Occipital lobe (tissue), 2 donors: ENCODE results near the gene SMCHD1. TPM values are rescaled to one million over a fixed set of nuclear protein-coding genes. Genes with fewer than 3 reads are reported as not detected.
"Not testable (repeated sequence)": the region's sequence is repeated elsewhere in the genome, so short reads cannot be mapped to it uniquely, and the experiment has no call there.

ENCODE experiments used
- DNase-seq: peaks from one replicate; lab custom pipeline; 2025; lab: John Stamatoyannopoulos, UW
- total RNA-seq: library from RNA; depleted of rRNA; stranded (reverse); fragments of >200 nt; gene quantifications from one replicate; pipeline ENCODE4 v1.2.3, GENCODE V29; 2014

The SMCHD1 gene
- total RNA-seq, 1 donor from 2014 or later, result 199 TPM

GRCh38 chr18:2814928-2815327 is 159.4 kb downstream of the SMCHD1 start:
- DNase-seq, result no peak

GRCh38 chr18:2818281-2818680 is 162.8 kb downstream of the SMCHD1 start:
- no peak for DNase-seq

- no peak for DNase-seq
Observed at GRCh38 chr18:2821695-2822094, 166.2 kb downstream of the SMCHD1 start.

GRCh38 chr18:2822213-2822921 is 166.8 kb downstream of the SMCHD1 start:
- DNase-seq, result no peak

DNA sequence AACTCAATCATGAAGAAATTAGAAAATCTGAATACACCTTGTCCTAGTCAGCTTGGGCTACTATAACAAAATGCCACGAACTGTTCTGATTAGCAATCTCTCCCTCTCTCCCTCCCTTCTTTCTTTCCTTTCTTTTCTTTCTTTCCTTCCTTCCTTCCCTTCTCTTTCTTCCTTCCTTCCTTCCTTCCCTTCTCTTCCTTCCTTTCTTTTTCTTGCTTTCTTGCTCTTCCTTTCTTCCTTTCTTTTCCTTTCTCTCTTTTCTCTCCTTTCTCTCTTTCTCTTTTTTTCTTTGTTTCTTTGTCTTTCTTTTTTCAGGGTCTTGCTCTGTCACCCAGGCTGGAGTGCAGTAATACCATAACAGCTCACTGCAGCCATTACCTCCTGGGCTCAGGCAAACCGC is 167.7 kb downstream of the SMCHD1 start:
- no peak for DNase-seq

GRCh38 chr18:2823966-2824365 is 168.4 kb downstream of the SMCHD1 start:
- DNase-seq, result no peak

DNA sequence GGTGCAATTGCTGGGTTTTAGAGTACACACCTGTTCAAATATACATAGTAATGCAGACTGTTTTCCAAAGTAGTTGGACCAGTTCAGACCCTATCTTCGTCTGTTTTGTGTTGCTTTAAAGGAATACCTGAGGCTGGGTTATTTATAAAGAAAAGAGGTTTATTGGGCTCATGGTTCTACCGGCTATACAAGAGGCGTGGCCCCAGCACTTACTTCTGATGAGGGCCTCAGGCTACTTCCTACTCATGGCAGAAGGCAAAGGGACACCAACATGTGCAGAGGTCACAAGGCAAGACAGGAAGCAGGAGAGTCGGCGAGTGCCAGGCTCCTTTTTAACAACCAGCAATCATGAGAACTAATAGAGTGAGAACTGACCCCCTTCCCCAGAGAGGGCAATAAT is 169.3 kb downstream of the SMCHD1 start:
- DNase-seq, result no peak

GRCh38 chr18:2825613-2826175 is 170.2 kb downstream of the SMCHD1 start:
- DNase-seq, result no peak

DNA sequence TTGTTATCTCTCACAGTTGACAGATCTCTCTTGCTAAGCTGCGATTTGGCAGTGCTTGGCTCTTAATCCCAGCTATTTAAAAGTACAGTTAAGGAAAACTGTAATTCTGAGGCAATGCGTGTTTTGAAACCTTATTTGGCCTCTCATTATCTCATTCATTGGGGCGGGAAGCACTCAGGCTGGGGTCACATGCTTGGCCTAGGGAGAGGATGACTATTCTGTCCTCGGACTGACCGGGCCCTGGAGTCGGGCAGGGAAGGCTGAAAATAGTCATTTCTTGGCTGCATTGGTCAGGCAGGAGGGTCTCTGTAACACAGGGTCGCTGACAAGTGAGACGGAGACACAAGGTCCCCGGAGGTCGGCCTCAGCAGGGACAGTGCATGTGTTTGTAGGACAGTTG is 171.1 kb downstream of the SMCHD1 start:
- DNase-seq, result no peak

DNA sequence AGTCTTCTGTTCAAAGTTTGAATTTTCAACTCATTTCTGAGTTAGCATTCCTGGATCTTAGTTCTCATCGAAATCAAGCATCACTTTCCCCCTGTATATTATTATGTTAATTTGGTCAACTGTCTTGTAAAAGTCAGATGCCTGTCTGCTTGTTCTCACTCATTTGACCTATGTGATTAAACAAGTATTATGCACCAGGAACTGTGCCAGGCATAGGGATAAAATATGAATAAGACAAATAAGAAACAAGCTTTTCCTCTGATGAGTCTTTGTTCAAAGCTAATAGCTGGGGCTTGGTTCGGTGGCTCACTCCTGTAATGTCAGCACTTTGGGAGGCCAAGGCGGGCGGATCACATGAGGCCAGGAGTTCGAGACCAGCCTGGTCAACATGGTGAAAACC is 171.5 kb downstream of the SMCHD1 start:
- DNase-seq, result no peak

DNA sequence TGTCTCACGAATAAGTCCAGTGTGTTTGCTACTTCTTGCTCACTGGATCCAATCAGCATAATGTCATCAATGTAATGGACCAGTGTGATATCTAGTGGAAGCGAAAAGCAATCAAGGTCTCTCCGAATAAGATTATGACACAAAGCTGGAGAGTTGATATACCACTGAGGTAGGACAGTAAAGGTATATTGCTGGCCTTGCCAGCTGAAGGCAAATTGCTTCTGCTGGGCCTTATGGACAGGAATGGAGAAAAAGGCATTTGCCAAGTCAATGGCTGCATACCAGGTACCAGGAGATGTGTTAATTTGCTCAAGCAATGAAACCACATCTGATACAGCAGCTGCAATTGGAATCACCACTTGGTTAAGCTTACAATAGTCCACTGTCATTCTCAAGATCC is 180.6 kb downstream of the SMCHD1 start:
- DNase-seq, result not testable (repeated sequence)

- DNase-seq, result not testable (repeated sequence)
Observed at GRCh38 chr18:2837290-2837689, 181.8 kb downstream of the SMCHD1 start.

DNA sequence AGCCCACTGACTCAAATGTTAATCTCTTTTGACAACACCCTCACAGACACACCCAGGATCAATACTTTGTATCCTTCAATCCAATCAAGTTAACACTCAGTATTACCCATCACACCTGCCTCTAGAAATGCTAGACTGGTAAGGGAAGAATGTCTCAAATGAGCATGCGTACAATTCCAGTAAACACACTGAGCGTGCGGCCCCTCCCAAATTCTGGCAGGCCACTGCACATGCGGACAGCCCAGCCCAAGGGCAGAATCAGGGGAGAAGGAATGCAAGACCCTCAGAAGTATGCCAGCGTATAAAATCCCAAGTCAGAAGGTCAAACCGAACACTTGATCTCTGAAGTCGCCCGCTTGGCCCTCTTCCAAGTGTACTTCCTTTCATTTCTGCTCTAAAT is 183.7 kb downstream of the SMCHD1 start:
- DNase-seq, result no peak

DNA sequence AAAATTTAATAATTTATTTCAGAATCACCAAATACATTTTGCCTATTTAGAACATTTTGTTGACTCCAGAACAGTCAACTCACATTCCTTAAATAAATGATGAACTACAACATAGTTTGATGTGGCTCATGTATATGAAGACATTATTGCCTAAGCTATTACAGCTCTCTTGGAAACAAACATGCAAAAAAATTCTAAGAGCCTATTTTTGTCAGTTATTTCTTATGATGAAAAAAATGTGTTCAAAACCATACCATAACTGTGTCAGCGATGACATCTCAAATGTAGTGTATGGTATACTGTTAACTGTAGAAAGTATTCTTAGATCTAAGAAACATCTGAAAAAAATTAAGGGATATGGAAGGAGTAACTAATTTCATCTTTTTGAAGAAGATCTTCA is 185.0 kb downstream of the SMCHD1 start:
- DNase-seq, result no peak

DNA sequence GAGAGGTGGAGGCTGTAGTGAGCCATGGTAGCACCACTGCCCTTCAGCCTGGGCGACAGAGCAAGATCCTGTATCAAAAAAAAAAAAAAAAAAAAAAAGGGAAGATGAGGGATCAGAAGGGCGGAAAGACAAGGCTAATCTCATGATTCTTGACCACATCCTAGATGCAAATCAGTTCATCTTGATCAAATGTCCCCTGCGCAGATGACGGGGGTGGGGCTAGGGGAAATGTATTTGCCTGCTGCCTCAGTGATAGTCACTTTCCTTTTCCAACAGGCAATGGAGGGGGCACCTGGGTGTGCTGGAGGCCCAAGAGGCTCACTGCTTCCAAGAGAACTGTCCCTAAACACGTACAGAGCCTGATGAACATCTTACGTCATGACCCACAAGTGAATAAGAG is 187.6 kb downstream of the SMCHD1 start:
- DNase-seq, result no peak

DNA sequence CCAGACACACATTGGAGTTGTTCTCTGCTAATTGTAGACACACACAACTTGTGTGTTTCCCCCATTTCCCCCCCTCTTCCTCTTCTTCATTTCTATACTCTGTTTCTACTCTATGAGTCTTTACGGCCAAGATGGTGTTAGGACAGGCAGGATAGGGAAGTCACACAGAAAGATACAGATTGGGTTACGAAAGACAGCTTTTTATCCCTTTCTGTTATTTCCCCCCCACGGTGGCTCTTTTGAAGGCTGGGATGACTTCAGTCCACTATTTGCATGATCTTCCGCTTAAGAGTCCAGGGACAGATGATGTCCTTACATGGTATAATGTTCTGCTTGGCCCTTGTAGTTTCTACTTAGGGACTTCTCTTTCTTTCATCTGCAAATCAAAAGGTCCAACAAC is 189.6 kb downstream of the SMCHD1 start:
- DNase-seq, result no peak

- DNase-seq, result no peak
Observed at GRCh38 chr18:2846636-2847316, 191.2 kb downstream of the SMCHD1 start, which contains the start of gene EMILIN2. Gene EMILIN2 (plus strand): TSS chr18:2847006. CDS start chr18:2847189, 183 bp downstream.

GRCh38 chr18:2847317-2848246 is 192.1 kb downstream of the SMCHD1 start:
- DNase-seq, result no peak

DNA sequence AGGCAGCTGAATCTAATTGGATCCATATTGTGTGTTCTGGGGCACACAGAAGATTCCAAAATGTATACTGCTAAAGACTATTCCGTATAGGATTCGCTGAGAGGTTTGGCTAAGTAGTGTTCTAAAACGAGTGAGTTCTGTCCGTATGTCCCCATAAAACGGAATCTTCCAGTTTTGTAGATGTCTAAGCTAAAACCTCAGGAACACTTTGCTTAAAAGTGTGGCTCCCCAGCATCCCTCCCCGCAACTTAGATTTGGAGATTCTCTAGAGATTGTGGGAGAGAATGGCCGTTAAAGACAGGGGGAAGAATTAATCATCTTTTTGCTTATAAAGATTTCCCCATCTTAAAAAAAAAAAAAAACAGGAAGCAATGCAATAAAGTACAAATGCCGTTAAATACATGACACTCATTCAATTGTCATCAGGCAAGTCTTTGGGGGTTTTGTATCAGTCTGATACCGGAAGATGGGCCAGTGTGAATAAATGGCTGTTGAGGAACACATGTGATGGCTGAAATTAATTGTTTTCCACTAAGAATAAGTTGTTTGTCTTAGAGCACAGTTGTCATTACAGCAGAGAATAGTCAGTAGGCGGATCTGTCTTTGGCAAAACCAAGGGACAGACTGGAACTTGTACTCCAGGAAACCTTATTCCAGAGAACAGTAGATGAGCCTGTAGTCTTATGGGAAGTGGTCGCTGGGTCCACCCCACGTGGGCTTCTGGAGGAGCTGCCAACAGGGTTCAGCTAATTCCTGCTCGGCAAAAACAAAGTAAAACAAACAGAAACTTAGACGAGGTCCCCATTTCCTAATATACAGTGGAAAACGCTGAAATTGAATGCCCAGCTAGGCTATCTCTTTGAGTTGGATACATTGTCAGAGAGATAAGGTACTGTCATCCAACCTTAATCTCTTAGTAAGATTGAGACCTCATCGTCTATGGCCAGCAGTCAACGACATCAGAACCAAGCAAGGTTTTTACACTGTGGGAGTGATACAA is 193.0 kb downstream of the SMCHD1 start:
- DNase-seq, result no peak

DNA sequence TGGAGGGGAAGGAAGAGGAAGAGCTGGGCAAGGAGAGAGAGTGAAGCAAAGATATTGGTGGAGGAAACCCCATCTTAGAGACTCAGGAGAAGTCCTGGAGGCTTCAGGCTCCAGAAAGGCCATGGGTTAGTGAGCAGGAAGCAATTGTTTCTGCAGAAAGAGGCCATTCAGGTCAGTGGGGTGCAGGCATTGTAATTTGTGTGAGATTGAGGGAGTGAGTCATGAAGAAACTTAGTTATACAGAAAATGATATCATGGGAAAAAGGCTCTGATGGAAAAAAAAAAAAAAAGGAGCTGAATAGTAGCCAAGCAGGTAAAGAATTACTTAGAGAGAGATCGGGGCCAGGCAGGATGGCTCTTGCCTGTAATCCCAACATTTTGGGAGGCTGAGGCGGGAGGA is 195.3 kb downstream of the SMCHD1 start:
- DNase-seq, result no peak
